Measurements from ENCODE around the gene COPS9. TPM values are rescaled to one million over a fixed set of nuclear protein-coding genes. Genes with fewer than 3 reads are reported as not detected.

COPS9 gene
- total and polyA plus RNA-seq, 2 donors (not counting 1 experiment from before 2014, with no cell fraction given), result 48.7 to 69.9 TPM

DNA sequence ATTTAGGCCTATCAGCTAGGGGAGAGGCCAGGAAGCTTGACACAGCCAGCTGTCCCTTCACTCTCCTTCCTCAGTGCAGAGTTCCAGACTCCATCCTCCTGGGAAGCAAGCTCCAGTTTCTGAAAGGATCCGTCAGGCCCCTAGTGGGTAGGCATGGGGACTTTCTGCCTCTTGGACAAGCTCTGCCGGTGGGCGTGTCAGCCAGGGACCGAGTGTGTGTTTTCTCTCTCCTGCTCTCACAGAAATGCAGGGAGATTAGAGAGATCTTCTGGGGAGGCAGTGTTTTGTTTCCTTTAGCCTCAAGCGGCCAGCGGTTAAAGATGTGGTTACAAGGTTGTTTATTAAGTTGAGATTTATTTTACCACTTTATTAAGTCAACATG, 34.2 kb upstream of the COPS9 start:
- TF ChIP-seq EZH2 (IDR thresholded peaks at IDR 0.05; ENCODE audit: borderline replicate concordance, insufficient read depth, low read depth, low read length, poor library complexity, severe bottlenecking), result no peak
- no peak for TF ChIP-seq CTCF (IDR thresholded peaks at IDR 0.05)
- ChIA-PET POLR2A (no interaction called here), CTCF (interaction anchor here (0.6 kb wide), 1 partner anchor 1361 kb away, joined by 6 read pairs; no protein-coding TSS in a partner anchor)
- WGBS (ENCODE audit: insufficient coverage), result 80% methylated on average over 1 of the region's 6 CpGs
- Mint-ChIP-seq H3K4me1 (no peaks in the 10 kb centered on the region), H3K9me3 (ENCODE audit: insufficient read depth) (no peaks in the 10 kb centered on the region), H3K4me3 (no peak overlapping the region), H3K27ac (no peak overlapping the region), H3K27me3 (peaks cover 6% of the 10 kb centered on the region)
- Histone ChIP-seq H3K4me2 (replicated peaks; ENCODE audit: low read depth, low read length, poor library complexity, severe bottlenecking) (no peak overlapping the region), H3K4me1 (ENCODE audit: control insufficient read depth in 2 of 2, insufficient read depth in 2 of 2, low read length in 2 of 2) (no peaks in the 10 kb centered on the region), H3K27ac (ENCODE audit: low read length in 2 of 2) (no peak overlapping the region), H2AFZ (ENCODE audit: insufficient read depth, low read depth, low read length, poor library complexity, severe bottlenecking) (no peak overlapping the region), H3K27me3 (replicated peaks in 1 of 4; ENCODE audit: control extremely low read depth in 1 of 4, control insufficient read depth in 3 of 4, insufficient read depth in 4 of 4, low read length in 3 of 4) (no peaks in the 10 kb centered on the region), H3K36me3 (replicated peaks in 1 of 2; ENCODE audit: control extremely low read depth in 1 of 2, control insufficient read depth in 1 of 2, extremely low read depth in 1 of 2, insufficient read depth in 2 of 2, low read length in 1 of 2) (no peaks in the 10 kb centered on the region), H4K20me1 (ENCODE audit: control insufficient read depth, insufficient read depth, low read length, poor library complexity, severe bottlenecking) (no peaks in the 10 kb centered on the region), H3K9me3 (ENCODE audit: control extremely low read depth in 1 of 3, control insufficient read depth in 2 of 3, insufficient read depth in 1 of 3, low read length in 2 of 3) (peaks cover 0 to 9% (median 0%) of the 10 kb centered on the region in 3 donors), H3K9ac (ENCODE audit: low read length) (no peak overlapping the region), H3K4me3 (ENCODE audit: control extremely low read depth in 1 of 5, extremely low read depth in 1 of 5, insufficient read depth in 1 of 5, low read depth in 2 of 5, low read length in 4 of 5) (no peak overlapping the region), H3K79me2 (ENCODE audit: control insufficient read depth, insufficient read depth, low read length) (no peaks in the 10 kb centered on the region)
- ATAC-seq (ENCODE audit: low read depth), result no peak
- intact Hi-C loops (cut with micrococcal nuclease), result no loop called here
- DNase-seq, result no peak

GRCh38 chr2:240169486-240170353, 33.6 kb upstream of the COPS9 start:
- H2AFZ ChIP-seq (ENCODE audit: insufficient read depth, low read depth, low read length, poor library complexity, severe bottlenecking), result no peak overlapping the region
- Mint-ChIP-seq H3K27me3 (peaks cover 6% of the 10 kb centered on the region), H3K9me3 (ENCODE audit: insufficient read depth) (no peaks in the 10 kb centered on the region), H3K27ac (no peak overlapping the region), H3K4me1 (no peaks in the 10 kb centered on the region), H3K4me3 (no peak overlapping the region)
- H3K9ac ChIP-seq (ENCODE audit: low read length), result no peak overlapping the region
- no peak overlapping the region for H3K27ac ChIP-seq (ENCODE audit: low read length in 2 of 2)
- H3K4me3 ChIP-seq (ENCODE audit: control extremely low read depth in 1 of 5, extremely low read depth in 1 of 5, insufficient read depth in 1 of 5, low read depth in 2 of 5, low read length in 4 of 5), result no peak overlapping the region
- H4K20me1 ChIP-seq (ENCODE audit: control insufficient read depth, insufficient read depth, low read length, poor library complexity, severe bottlenecking), result no peaks in the 10 kb centered on the region
- DNase-seq, result no peak
- H3K4me1 ChIP-seq (ENCODE audit: control insufficient read depth in 2 of 2, insufficient read depth in 2 of 2, low read length in 2 of 2), result no peaks in the 10 kb centered on the region
- peaks cover 0 to 11% (median 0%) of the 10 kb centered on the region in 3 donors for H3K9me3 ChIP-seq (ENCODE audit: control extremely low read depth in 1 of 3, control insufficient read depth in 2 of 3, insufficient read depth in 1 of 3, low read length in 2 of 3)
- no peaks in the 10 kb centered on the region for H3K27me3 ChIP-seq (replicated peaks in 1 of 4; ENCODE audit: control extremely low read depth in 1 of 4, control insufficient read depth in 3 of 4, insufficient read depth in 4 of 4, low read length in 3 of 4)
- ChIA-PET POLR2A (no interaction called here), CTCF (no interaction called here)
- WGBS (ENCODE audit: insufficient coverage), result 91% methylated on average over 11 of the region's 15 CpGs
- no peak for ATAC-seq (ENCODE audit: low read depth)
- intact Hi-C loops (cut with micrococcal nuclease), result no loop called here
- H3K36me3 ChIP-seq (replicated peaks in 1 of 2; ENCODE audit: control extremely low read depth in 1 of 2, control insufficient read depth in 1 of 2, extremely low read depth in 1 of 2, insufficient read depth in 2 of 2, low read length in 1 of 2), result no peaks in the 10 kb centered on the region
- H3K79me2 ChIP-seq (ENCODE audit: control insufficient read depth, insufficient read depth, low read length), result no peaks in the 10 kb centered on the region
- H3K4me2 ChIP-seq (replicated peaks; ENCODE audit: low read depth, low read length, poor library complexity, severe bottlenecking), result no peak overlapping the region
- no peak for TF ChIP-seq EZH2 (IDR thresholded peaks at IDR 0.05; ENCODE audit: borderline replicate concordance, insufficient read depth, low read depth, low read length, poor library complexity, severe bottlenecking)
- TF ChIP-seq CTCF (IDR thresholded peaks at IDR 0.05), result no peak

Measured in B cell (primary cell).